ENCODE results near the gene ALDH1B1. TPM values are rescaled to one million over a fixed set of nuclear protein-coding genes. Genes with fewer than 3 reads are reported as not detected.
A peak's percentile ranks its signal among the peaks of the same experiment; 100 is the strongest.

ALDH1B1 gene
- total RNA-seq, 1 experiment from 2014 or later: 46.6 TPM

DNA sequence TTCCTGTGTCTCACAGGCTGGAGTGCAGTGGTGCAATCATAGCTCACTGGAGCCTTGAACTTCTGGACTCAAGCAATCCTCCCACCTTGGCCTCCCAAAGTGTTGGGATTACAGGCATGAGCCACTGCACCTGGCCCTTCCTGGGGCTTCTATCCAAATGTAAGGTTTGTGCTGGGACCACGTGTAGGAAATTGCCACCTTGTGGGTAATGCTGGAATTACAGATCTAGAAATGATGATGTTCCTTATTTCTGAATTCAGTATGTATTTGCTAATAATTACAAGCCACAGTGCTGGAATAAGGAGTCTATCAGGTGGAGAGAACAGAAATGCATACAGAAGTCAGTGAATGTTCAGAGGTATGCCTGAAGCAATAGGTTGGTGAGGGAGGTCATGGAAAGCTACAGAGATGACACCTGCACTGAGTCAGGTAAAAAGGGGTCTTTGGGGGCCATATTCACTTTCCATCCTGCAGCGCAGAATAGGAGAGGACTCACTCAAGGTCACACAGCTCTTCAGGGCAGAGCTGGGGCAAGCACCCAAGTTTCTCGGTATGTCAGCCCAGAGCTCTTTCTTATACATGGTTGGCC is 40.5 kb downstream of the ALDH1B1 start:
- H3K4me2 ChIP-seq (ENCODE audit: low read length): no peak overlapping the region
- DNase-seq (ENCODE audit: low read depth, low spot score) (peak; percentile 37), ATAC-seq (peak; percentile 81)
- no peaks in the 10 kb centered on the region for H3K36me3 ChIP-seq (ENCODE audit: control insufficient read depth in 1 of 2, insufficient read depth in 2 of 2, low read length in 2 of 2)
- H3K27ac ChIP-seq (ENCODE audit: low read depth, low read length): no peak overlapping the region
- H2AFZ ChIP-seq (ENCODE audit: low read depth, low read length, poor library complexity, severe bottlenecking): no peak overlapping the region
- H3K9ac ChIP-seq (ENCODE audit: low read length): no peak overlapping the region
- H3K79me2 ChIP-seq (ENCODE audit: insufficient read depth, low read length): no peaks in the 10 kb centered on the region
- peaks cover 0 to 8% of the 10 kb centered on the region in 2 experiments; a peak in 1 of 4 replicates for H3K9me3 ChIP-seq (ENCODE audit: control insufficient read depth in 1 of 2, insufficient read depth in 1 of 2, low read depth in 1 of 2, low read length in 2 of 2)
- BruUV-seq (replicated peaks): no TSS peak
- H3K4me3 ChIP-seq (replicated peaks in 1 of 2; ENCODE audit: low read depth in 1 of 2, low read length in 2 of 2): no peak overlapping the region
- H3K9me2 ChIP-seq (ENCODE audit: insufficient read depth): no peaks in the 10 kb centered on the region
- POLR2A ChIA-PET: no interaction called here
- CTCF ChIA-PET: interaction anchor here (0.9 kb wide), 1 partner anchor 16 kb away, joined by 3 read pairs; no protein-coding TSS in a partner anchor
- no peaks in the 10 kb centered on the region for H4K20me1 ChIP-seq (ENCODE audit: insufficient read depth)
- no peaks in the 10 kb centered on the region for H3K4me1 ChIP-seq (ENCODE audit: control insufficient read depth in 1 of 2, insufficient read depth in 2 of 2, low read length in 2 of 2)
- RAD21 ChIA-PET (ENCODE audit: low non-redundant PET in 1 of 2, low total read pairs in 2 of 2, uncharacterized antibody in 2 of 2, unreplicated experiment in 2 of 2): no interaction called here
- intact Hi-C loops (cut with micrococcal nuclease): no loop called here
- no peaks in the 10 kb centered on the region for H3K27me3 ChIP-seq (ENCODE audit: insufficient read depth, low read length)
- TF ChIP-seq RAD21 (IDR thresholded peaks at IDR 0.05; ENCODE audit: low read depth) (peak; percentile 54), YY1 (IDR thresholded peaks at IDR 0.05; ENCODE audit: extremely low read depth, insufficient replicate concordance, low read depth, low read length) (no peak), ELF1 (IDR thresholded peaks at IDR 0.05; ENCODE audit: borderline replicate concordance, low read depth) (no peak), FOSL1 (IDR thresholded peaks at IDR 0.05; ENCODE audit: low read depth) (no peak), JUND (IDR thresholded peaks at IDR 0.05) (no peak), TCF7L2 (IDR thresholded peaks at IDR 0.05; ENCODE audit: borderline replicate concordance, extremely low read depth, insufficient read depth, insufficient read length) (no peak), CEBPB (IDR thresholded peaks at IDR 0.05; ENCODE audit: low read depth) (no peak), CBX3 (IDR thresholded peaks at IDR 0.05; ENCODE audit: low read depth) (no peak), EGR1 (IDR thresholded peaks at IDR 0.05; ENCODE audit: low read depth) (no peak), POLR2A (IDR thresholded peaks at IDR 0.05; ENCODE audit: borderline replicate concordance, extremely low read depth, insufficient read depth, insufficient read length) (no peak), EZH2 (IDR thresholded peaks at IDR 0.05) (no peak), ZNF274 (IDR thresholded peaks at IDR 0.05; ENCODE audit: low read depth, low read length) (no peak), EZH2phosphoT487 (IDR thresholded peaks at IDR 0.05; ENCODE audit: borderline replicate concordance) (no peak), MAX (IDR thresholded peaks at IDR 0.05) (peak; percentile 74), ATF3 (IDR thresholded peaks at IDR 0.05) (no peak), ZFX (IDR thresholded peaks at IDR 0.05) (no peak), SP1 (IDR thresholded peaks at IDR 0.05; ENCODE audit: low read depth) (no peak), POLR2AphosphoS5 (IDR thresholded peaks at IDR 0.05; ENCODE audit: low read depth, low read length) (no peak), SRF (IDR thresholded peaks at IDR 0.05; ENCODE audit: low read depth) (no peak)
- TF ChIP-seq, protein P1, sequence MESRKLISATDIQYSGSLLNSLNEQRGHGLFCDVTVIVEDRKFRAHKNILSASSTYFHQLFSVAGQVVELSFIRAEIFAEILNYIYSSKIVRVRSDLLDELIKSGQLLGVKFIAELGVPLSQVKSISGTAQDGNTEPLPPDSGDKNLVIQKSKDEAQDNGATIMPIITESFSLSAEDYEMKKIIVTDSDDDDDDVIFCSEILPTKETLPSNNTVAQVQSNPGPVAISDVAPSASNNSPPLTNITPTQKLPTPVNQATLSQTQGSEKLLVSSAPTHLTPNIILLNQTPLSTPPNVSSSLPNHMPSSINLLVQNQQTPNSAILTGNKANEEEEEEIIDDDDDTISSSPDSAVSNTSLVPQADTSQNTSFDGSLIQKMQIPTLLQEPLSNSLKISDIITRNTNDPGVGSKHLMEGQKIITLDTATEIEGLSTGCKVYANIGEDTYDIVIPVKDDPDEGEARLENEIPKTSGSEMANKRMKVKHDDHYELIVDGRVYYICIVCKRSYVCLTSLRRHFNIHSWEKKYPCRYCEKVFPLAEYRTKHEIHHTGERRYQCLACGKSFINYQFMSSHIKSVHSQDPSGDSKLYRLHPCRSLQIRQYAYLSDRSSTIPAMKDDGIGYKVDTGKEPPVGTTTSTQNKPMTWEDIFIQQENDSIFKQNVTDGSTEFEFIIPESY (IDR thresholded peaks at IDR 0.05; ENCODE audit: extremely low read depth, insufficient replicate concordance, low read length): no peak
- TF ChIP-seq, protein P2, sequence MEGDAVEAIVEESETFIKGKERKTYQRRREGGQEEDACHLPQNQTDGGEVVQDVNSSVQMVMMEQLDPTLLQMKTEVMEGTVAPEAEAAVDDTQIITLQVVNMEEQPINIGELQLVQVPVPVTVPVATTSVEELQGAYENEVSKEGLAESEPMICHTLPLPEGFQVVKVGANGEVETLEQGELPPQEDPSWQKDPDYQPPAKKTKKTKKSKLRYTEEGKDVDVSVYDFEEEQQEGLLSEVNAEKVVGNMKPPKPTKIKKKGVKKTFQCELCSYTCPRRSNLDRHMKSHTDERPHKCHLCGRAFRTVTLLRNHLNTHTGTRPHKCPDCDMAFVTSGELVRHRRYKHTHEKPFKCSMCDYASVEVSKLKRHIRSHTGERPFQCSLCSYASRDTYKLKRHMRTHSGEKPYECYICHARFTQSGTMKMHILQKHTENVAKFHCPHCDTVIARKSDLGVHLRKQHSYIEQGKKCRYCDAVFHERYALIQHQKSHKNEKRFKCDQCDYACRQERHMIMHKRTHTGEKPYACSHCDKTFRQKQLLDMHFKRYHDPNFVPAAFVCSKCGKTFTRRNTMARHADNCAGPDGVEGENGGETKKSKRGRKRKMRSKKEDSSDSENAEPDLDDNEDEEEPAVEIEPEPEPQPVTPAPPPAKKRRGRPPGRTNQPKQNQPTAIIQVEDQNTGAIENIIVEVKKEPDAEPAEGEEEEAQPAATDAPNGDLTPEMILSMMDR (IDR thresholded peaks at IDR 0.05 in 2 of 3, conservative IDR thresholded peaks at IDR 0.05 in 1 of 3; ENCODE audit: borderline replicate concordance in 1 of 3, insufficient read depth in 1 of 3, low read depth in 2 of 3, low read length in 2 of 3): peak; percentile 41 to 60 (median 50)

Measured in HCT116 (cell line).